ENCODE measurements around the gene CDCA8. TPM values are rescaled to one million over a fixed set of nuclear protein-coding genes. Genes with fewer than 3 reads are reported as not detected.

CDCA8 gene
- total and polyA plus RNA-seq, 2 of the 8 experiments (the other 6 are each of a cell fraction or from before 2014, with no cell fraction given), result 43.9 to 46.2 TPM

DNA sequence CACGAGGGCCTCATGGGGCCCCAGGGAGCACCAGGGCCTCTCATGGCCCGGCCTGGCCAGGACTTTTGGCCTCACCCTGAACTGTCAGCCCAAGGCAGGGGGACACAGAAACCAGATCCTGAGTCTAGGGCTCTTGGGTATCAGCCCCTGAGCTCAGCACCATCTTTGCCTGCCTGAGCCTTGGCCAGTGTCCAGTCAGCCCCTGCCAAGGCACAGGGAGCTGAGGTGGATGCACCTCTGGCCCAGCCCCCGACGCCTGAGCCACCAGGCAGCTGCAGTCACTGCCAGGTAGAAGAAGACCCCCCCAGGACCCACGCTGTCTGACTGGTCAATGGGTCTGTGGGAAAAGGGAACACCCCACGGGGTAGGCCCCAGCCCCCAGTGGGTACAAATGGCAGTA, 25.3 kb downstream of the CDCA8 start:
- H2AK5ac ChIP-seq (ENCODE audit: low read depth, low read length), result no peak overlapping the region
- WGBS, 2 experiments (ENCODE audit: extremely low coverage in 1 of 2, insufficient coverage in 1 of 2, insufficient read length in 1 of 2, insufficient replicate concordance in 2 of 2, low coverage in 1 of 2, low lambda C conversion rate in 2 of 2, missing lambda C conversion rate in 1 of 2), result 90% methylated on average over 6 of the region's 6 CpGs; no CpG with 5 or more reads in 1 of the 2 experiments

More for the DNA sequence above, 25.3 kb downstream of the CDCA8 start:
- no peaks in the 10 kb centered on the region for H3K79me2 ChIP-seq (ENCODE audit: control insufficient read depth in 1 of 2, insufficient read depth in 2 of 2, low read length in 2 of 2)
- no peak for FAIRE-seq
- H3K56ac ChIP-seq (replicated peaks; ENCODE audit: insufficient read length, low read depth, low read length), result no peak overlapping the region
- H3K9ac ChIP-seq (replicated peaks in 1 of 4; ENCODE audit: extremely low read depth in 1 of 4, low read depth in 3 of 4, low read length in 3 of 4), result no peak overlapping the region
- H3K4ac ChIP-seq (replicated peaks; ENCODE audit: insufficient read length, low read depth, low read length), result no peak overlapping the region
- H2BK5ac ChIP-seq (ENCODE audit: low read depth, low read length), result no peak overlapping the region
- no peaks in the 10 kb centered on the region for H3K79me1 ChIP-seq (ENCODE audit: low read depth, low read length)
- H3K23ac ChIP-seq (ENCODE audit: insufficient read length), result no peak overlapping the region
- H3K27me3 ChIP-seq (replicated peaks in 1 of 4; ENCODE audit: control insufficient read depth in 3 of 4, extremely low read depth in 1 of 4, insufficient read depth in 3 of 4, low read length in 3 of 4), result no peaks in the 10 kb centered on the region
- TF ChIP-seq SP4 (IDR thresholded peaks at IDR 0.05; ENCODE audit: low read length), result no peak
- no peak for TF ChIP-seq CEBPB (IDR thresholded peaks at IDR 0.05; ENCODE audit: low read depth, low read length)
- TF ChIP-seq EZH2 (IDR thresholded peaks at IDR 0.05; ENCODE audit: low read depth, low read length, severe bottlenecking), result no peak
- no peak for TF ChIP-seq CREB1 (IDR thresholded peaks at IDR 0.05)
- TF ChIP-seq, protein P1, sequence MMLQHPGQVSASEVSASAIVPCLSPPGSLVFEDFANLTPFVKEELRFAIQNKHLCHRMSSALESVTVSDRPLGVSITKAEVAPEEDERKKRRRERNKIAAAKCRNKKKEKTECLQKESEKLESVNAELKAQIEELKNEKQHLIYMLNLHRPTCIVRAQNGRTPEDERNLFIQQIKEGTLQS (IDR thresholded peaks at IDR 0.05; ENCODE audit: insufficient read depth, low read depth, low read length), result no peak
- H3K18ac ChIP-seq (ENCODE audit: extremely low read depth, low read length), result no peak overlapping the region
- H2BK120ac ChIP-seq (replicated peaks; ENCODE audit: low read depth, low read length), result no peak overlapping the region
- no peak overlapping the region for H3K27ac ChIP-seq (ENCODE audit: low read depth, low read length)
- H3K36me3 ChIP-seq (ENCODE audit: control insufficient read depth in 2 of 4, insufficient read depth in 4 of 4, low read length in 3 of 4), result no peaks in the 10 kb centered on the region
- H4K91ac ChIP-seq (replicated peaks; ENCODE audit: insufficient read length, low read length), result no peak overlapping the region
- H4K20me1 ChIP-seq (replicated peaks in 1 of 2; ENCODE audit: control insufficient read depth in 1 of 2, insufficient read depth in 2 of 2, low read length in 2 of 2), result no peaks in the 10 kb centered on the region
- ChIA-PET CTCF (ENCODE audit: partially characterized antibody) (interaction anchor here (0.7 kb wide), 1 partner anchor 11 kb away, joined by 3 read pairs; no protein-coding TSS in a partner anchor), POLR2A (ENCODE audit: partially characterized antibody) (no interaction called here)
- H2BK20ac ChIP-seq (ENCODE audit: low read length), result no peak overlapping the region
- H3K4me1 ChIP-seq (replicated peaks in 1 of 4; ENCODE audit: control insufficient read depth in 3 of 4, insufficient read depth in 4 of 4, low read length in 3 of 4), result no peaks in the 10 kb centered on the region; a peak in 1 of 7 replicates
- DNase-seq (ENCODE audit: low read depth in 1 of 2, low spot score in 2 of 2), result no peak
- no peak overlapping the region for H3K14ac ChIP-seq (ENCODE audit: insufficient read length)
- H2AFZ ChIP-seq (ENCODE audit: low read length), result no peak overlapping the region
- H2BK12ac ChIP-seq (ENCODE audit: low read depth, low read length), result no peak overlapping the region
- H3K23me2 ChIP-seq (ENCODE audit: low read depth, low read length), result no peaks in the 10 kb centered on the region
- H2BK15ac ChIP-seq (ENCODE audit: low read length), result no peak overlapping the region
- H3K9me3 ChIP-seq (ENCODE audit: insufficient read depth in 2 of 2, low read depth in 1 of 2, low read length in 1 of 2), result no peaks in the 10 kb centered on the region
- no peak overlapping the region for H4K8ac ChIP-seq (ENCODE audit: extremely low read depth, insufficient read depth, low read length)
- H3K4me3 ChIP-seq (ENCODE audit: extremely low read depth in 1 of 4, insufficient read depth in 2 of 4, low read depth in 3 of 4, low read length in 4 of 4), result no peak overlapping the region
- no peak overlapping the region for H4K5ac ChIP-seq (ENCODE audit: insufficient read length, low read depth, low read length)
- no peak overlapping the region for H3K4me2 ChIP-seq (ENCODE audit: insufficient read depth in 1 of 2, low read depth in 2 of 2, low read length in 2 of 2)

Data from H1 (cell line).